ENCODE data around the gene CDH8. TPM values are rescaled to one million over a fixed set of nuclear protein-coding genes. Genes with fewer than 3 reads are reported as not detected.

Gene CDH8
- total and polyA plus RNA-seq, 2 of the 4 experiments (the other 2 are of a cell fraction), result not detected

GRCh38 chr16:61945511-61945910 lies 90.7 kb downstream of the CDH8 start:
- H4K5ac ChIP-seq (ENCODE audit: low read depth, low read length), result no peak overlapping the region
- no peak overlapping the region for H3K4me3 ChIP-seq (ENCODE audit: insufficient read depth, low read depth, low read length)
- ATAC-seq (ENCODE audit: low read depth), result no peak
- no TSS peak for BruUV-seq (replicated peaks)
- DNase-seq, result no peak
- no peak overlapping the region for H2BK15ac ChIP-seq (ENCODE audit: low read depth, low read length)
- H3K14ac ChIP-seq (replicated peaks; ENCODE audit: low read depth, low read length), result no peak overlapping the region
- no peak overlapping the region for H3K4ac ChIP-seq (ENCODE audit: low read depth, low read length)
- no peak overlapping the region for H2BK20ac ChIP-seq (ENCODE audit: low read depth, low read length)
- H3K27me3 ChIP-seq (ENCODE audit: control insufficient read depth, insufficient read depth, low read length), result no peaks in the 10 kb centered on the region
- H3K23ac ChIP-seq (ENCODE audit: low read depth, low read length), result no peak overlapping the region
- no peaks in the 10 kb centered on the region for H3K79me1 ChIP-seq (ENCODE audit: low read depth in 1 of 2, low read length in 2 of 2)
- ChIA-PET POLR2A (ENCODE audit: unreplicated experiment) (no interaction called here), CTCF (no interaction called here)
- no peak overlapping the region for H2BK120ac ChIP-seq (ENCODE audit: low read depth, low read length)
- intact Hi-C loops (cut with micrococcal nuclease) (no loop called here), in situ Hi-C loops (cut with MboI; ENCODE audit: low sequenced_read_pairs) (no loop called here), dilution Hi-C loops (cut with HindIII; ENCODE audit: low sequenced_read_pairs, unreplicated experiment) (no loop called here)
- H2AK9ac ChIP-seq (replicated peaks; ENCODE audit: low read depth, low read length, poor library complexity), result no peak overlapping the region
- no peak overlapping the region for H3K18ac ChIP-seq (ENCODE audit: low read depth, low read length)
- H2AK5ac ChIP-seq (ENCODE audit: low read depth, low read length), result no peak overlapping the region
- no peak overlapping the region for H3K27ac ChIP-seq (ENCODE audit: insufficient read depth, low read length)
- no peak overlapping the region for H2BK5ac ChIP-seq (ENCODE audit: low read depth, low read length, poor library complexity, severe bottlenecking)
- no peak overlapping the region for H4K91ac ChIP-seq (ENCODE audit: insufficient read depth, low read depth, low read length)
- H2AFZ ChIP-seq (replicated peaks; ENCODE audit: low read length, poor library complexity), result no peak overlapping the region
- no CpG with 5 or more reads among the region's 4 CpGs for WGBS, 2 experiments (ENCODE audit: extremely low coverage in 2 of 2, insufficient read length in 1 of 2)
- H3K56ac ChIP-seq (ENCODE audit: extremely low read depth, insufficient read depth, low read length), result no peak overlapping the region
- no peak overlapping the region for H4K8ac ChIP-seq (ENCODE audit: low read depth in 2 of 2, low read length in 2 of 2)
- no peak overlapping the region for H3K4me2 ChIP-seq (ENCODE audit: low read depth, low read length)
- no peaks in the 10 kb centered on the region for H3K36me3 ChIP-seq (ENCODE audit: control insufficient read depth, insufficient read depth, low read length)
- TF ChIP-seq MAZ (IDR thresholded peaks at IDR 0.05; ENCODE audit: borderline replicate concordance, low read depth, low read length) (no peak), RFX5 (IDR thresholded peaks at IDR 0.05; ENCODE audit: low read depth, low read length) (no peak), RCOR1 (IDR thresholded peaks at IDR 0.05; ENCODE audit: insufficient replicate concordance, low read length) (no peak), MXI1 (IDR thresholded peaks at IDR 0.05; ENCODE audit: borderline replicate concordance, low read depth, low read length) (no peak), CTCF (conservative IDR thresholded peaks at IDR 0.05; ENCODE audit: low read depth, low read length) (no peak), POLR2A (IDR thresholded peaks at IDR 0.05; ENCODE audit: low read depth, low read length) (no peak), RAD21 (IDR thresholded peaks at IDR 0.05; ENCODE audit: low read length) (no peak), CEBPB (IDR thresholded peaks at IDR 0.05; ENCODE audit: low read depth, low read length) (no peak), SMC3 (IDR thresholded peaks at IDR 0.05; ENCODE audit: low read depth, low read length) (no peak), BHLHE40 (IDR thresholded peaks at IDR 0.05; ENCODE audit: low read depth, low read length) (no peak), NFE2L2 (IDR thresholded peaks at IDR 0.05; ENCODE audit: low read depth, low read length) (no peak), CHD1 (IDR thresholded peaks at IDR 0.05; ENCODE audit: low read depth, low read length) (no peak), USF2 (IDR thresholded peaks at IDR 0.05; ENCODE audit: low read depth, low read length) (no peak), MAFK (IDR thresholded peaks at IDR 0.05; ENCODE audit: low read depth, low read length) (no peak), ELK1 (IDR thresholded peaks at IDR 0.05; ENCODE audit: borderline replicate concordance, low read depth, low read length) (no peak), FOS (IDR thresholded peaks at IDR 0.05; ENCODE audit: low read depth, low read length) (no peak)
- H3K9me3 ChIP-seq (ENCODE audit: control insufficient read depth, insufficient read depth, low read length), result peaks cover 4% of the 10 kb centered on the region; the same call in 1 of the 2 replicates
- H4K20me1 ChIP-seq (ENCODE audit: insufficient read depth, low read length), result no peaks in the 10 kb centered on the region
- H3K9me1 ChIP-seq (ENCODE audit: insufficient read depth, low read length), result no peaks in the 10 kb centered on the region
- H3K9ac ChIP-seq (ENCODE audit: low read depth, low read length), result no peak overlapping the region
- H3K4me1 ChIP-seq (ENCODE audit: control insufficient read depth, insufficient read depth, low read length), result no peaks in the 10 kb centered on the region
